ENCODE measurements around the gene SERPINB1.
"Not testable (repeated sequence)": the region's sequence is repeated elsewhere in the genome, so short reads cannot be mapped to it uniquely, and the experiment has no call there.

Gene SERPINB1

GRCh38 chr6:2818593-2818992 is 23.1 kb downstream of the SERPINB1 start:
- no peak for DNase-seq (ENCODE audit: low read depth in 2 of 2)

- no peak for DNase-seq (ENCODE audit: low read depth in 2 of 2)
Measured at GRCh38 chr6:2817903-2818443, 23.7 kb downstream of the SERPINB1 start.

GRCh38 chr6:2816158-2816557 is 25.5 kb downstream of the SERPINB1 start:
- no peak for DNase-seq (ENCODE audit: low read depth in 2 of 2)

GRCh38 chr6:2812695-2813094 is 29.0 kb downstream of the SERPINB1 start:
- DNase-seq (ENCODE audit: low read depth in 2 of 2), result no peak

- DNase-seq (ENCODE audit: low read depth in 2 of 2), result no peak
Measured at GRCh38 chr6:2810092-2810671, 31.5 kb downstream of the SERPINB1 start.

GRCh38 chr6:2809015-2809414 is 32.6 kb downstream of the SERPINB1 start:
- no peak for DNase-seq (ENCODE audit: low read depth in 2 of 2)

- DNase-seq (ENCODE audit: low read depth in 2 of 2), result no peak
Measured at GRCh38 chr6:2807342-2808090, 34.1 kb downstream of the SERPINB1 start.

GRCh38 chr6:2806644-2807043 is 35.0 kb downstream of the SERPINB1 start:
- no peak for DNase-seq (ENCODE audit: low read depth in 2 of 2)

GRCh38 chr6:2805031-2805430 is 36.6 kb downstream of the SERPINB1 start:
- DNase-seq (ENCODE audit: low read depth in 2 of 2), result no peak

GRCh38 chr6:2804516-2804915 is 37.1 kb downstream of the SERPINB1 start:
- no peak for DNase-seq (ENCODE audit: low read depth in 2 of 2)

GRCh38 chr6:2803731-2804429 is 37.8 kb downstream of the SERPINB1 start:
- DNase-seq (ENCODE audit: low read depth in 2 of 2), result no peak

GRCh38 chr6:2802521-2803060 is 39.1 kb downstream of the SERPINB1 start:
- DNase-seq (ENCODE audit: low read depth in 2 of 2), result no peak

GRCh38 chr6:2801687-2802086 is 40.0 kb downstream of the SERPINB1 start:
- not testable (repeated sequence) for DNase-seq (ENCODE audit: low read depth in 2 of 2)

GRCh38 chr6:2800552-2801316 is 40.9 kb downstream of the SERPINB1 start:
- DNase-seq (ENCODE audit: low read depth in 2 of 2), result no peak

GRCh38 chr6:2799936-2800527 is 41.6 kb downstream of the SERPINB1 start:
- no peak for DNase-seq (ENCODE audit: low read depth in 2 of 2)

- no peak for DNase-seq (ENCODE audit: low read depth in 2 of 2)
Measured at GRCh38 chr6:2798586-2799134, 43.0 kb downstream of the SERPINB1 start.

GRCh38 chr6:2797564-2798031 is 44.1 kb downstream of the SERPINB1 start:
- DNase-seq (ENCODE audit: low read depth in 2 of 2), result no peak

- DNase-seq (ENCODE audit: low read depth in 2 of 2), result no peak
Measured at GRCh38 chr6:2796861-2797260, 44.8 kb downstream of the SERPINB1 start.

GRCh38 chr6:2795956-2796355 is 45.7 kb downstream of the SERPINB1 start:
- DNase-seq (ENCODE audit: low read depth in 2 of 2), result no peak

GRCh38 chr6:2795162-2795561 is 46.5 kb downstream of the SERPINB1 start:
- no peak for DNase-seq (ENCODE audit: low read depth in 2 of 2)

All from stimulated activated CD4-positive, alpha-beta T cell treated with anti-CD3 and anti-CD28 coated beads, Interleukin-1b, Interleukin-23, amount 100 ng/mL, for 1 hour (primary cell).